Endothelial cell of umbilical vein (primary cell): ENCODE results near the gene SLC2A1. TPM values are rescaled to one million over a fixed set of nuclear protein-coding genes. Genes with fewer than 3 reads are reported as not detected.
A peak's percentile ranks its signal among the peaks of the same experiment; 100 is the strongest.

ENCODE experiments used
- BruUV-seq: library from RNA; stranded (reverse); fragments of 400-500 nt; replicated peaks from 2 replicates; lab custom pipeline; 2021; lab: Mats Ljungman, UMichigan
- CTCF ChIA-PET: fragments of 300-600, 350-600 bp; sonication (Branson Sonifier 250); formaldehyde crosslinking; loops from one replicate; lab custom pipeline; 2021; ENCODE audit warnings: antibody characterized with exemption, inconsistent platforms; lab: Charles Lee
- POLR2A ChIA-PET: fragments of 300-600, 350-600 bp; sonication (Branson Sonifier 250); formaldehyde crosslinking; loops from one replicate; lab custom pipeline; 2021; ENCODE audit warnings: antibody characterized with exemption, inconsistent platforms; lab: Charles Lee
- DNase-seq: peaks from one replicate; pipeline ENCODE4 v3.0.0-alpha.2; 2011; ENCODE audit warnings: low read depth, low spot score
- FAIRE-seq: peaks from 2 replicates; lab custom pipeline; 2011; peaks lifted over from hg19 to GRCh38; lab: Jason Lieb, UNC
- H2AFZ ChIP-seq: 2 replicates; pipeline ENCODE4 v1.6.0; 2012; ENCODE audit warnings: low read depth, low read length, control low read depth, inconsistent platforms
- H3K27ac ChIP-seq: 2 replicates; pipeline ENCODE4 v1.5.1; 2011; ENCODE audit warnings: low read depth, mild to moderate bottlenecking, control low read depth, low read length, moderate library complexity; ENCODE audit not compliant: insufficient read depth
- H3K27me3 ChIP-seq, 2 experiments: 2 replicates each; pipeline versions ENCODE4 v1.6.0 to v1.6.1; 2011; ENCODE audit warnings: low read length in 2 of 2, mixed read lengths in 1 of 2; ENCODE audit not compliant: control insufficient read depth in 2 of 2, insufficient read depth in 2 of 2
- H3K36me3 ChIP-seq, 2 experiments: 2 replicates in 1 of 2; 3 replicates in 1 of 2; pipeline ENCODE4 v1.5.1; 2011; ENCODE audit warnings: low read length in 2 of 2, mild to moderate bottlenecking in 1 of 2, moderate library complexity in 1 of 2; ENCODE audit not compliant: control insufficient read depth in 2 of 2, insufficient read depth in 2 of 2; ENCODE audit errors: extremely low read depth in 1 of 2
- H3K4me1 ChIP-seq: 3 replicates; pipeline ENCODE4 v1.5.1; 2011; ENCODE audit warnings: mild to moderate bottlenecking, low read length; ENCODE audit not compliant: control insufficient read depth, insufficient read depth; ENCODE audit errors: extremely low read depth
- H3K4me2 ChIP-seq: 2 replicates; pipeline ENCODE4 v1.6.1; 2011; ENCODE audit warnings: low read length, control low read depth, mixed read lengths; ENCODE audit not compliant: insufficient read depth
- H3K4me3 ChIP-seq, 3 experiments: fragments of 200-600 bp in 1 of 3; sonication (generic), shearing (Covaris generic) in 1 of 3; replicated peaks in 1 of 3; 2 replicates each; pipeline ENCODE4 v1.5.1; 2011 to 2016; ENCODE audit warnings: control low read depth in 3 of 3, low read length in 3 of 3, mild to moderate bottlenecking in 2 of 3, inconsistent platforms in 1 of 3, low read depth in 1 of 3, moderate library complexity in 1 of 3; ENCODE audit not compliant: insufficient read depth in 1 of 3
- H3K79me2 ChIP-seq: 2 replicates; pipeline ENCODE4 v1.6.0; 2012; ENCODE audit warnings: low read length, inconsistent platforms; ENCODE audit not compliant: control insufficient read depth, insufficient read depth
- H3K9ac ChIP-seq: replicated peaks from 2 replicates; pipeline ENCODE3; 2011; ENCODE audit warnings: low read length, control low read depth; ENCODE audit not compliant: insufficient read depth; ENCODE audit errors: extremely low read depth
- H3K9me1 ChIP-seq: replicated peaks from 3 replicates; pipeline ENCODE4 v1.6.0; 2011; ENCODE audit warnings: mild to moderate bottlenecking, low read length; ENCODE audit not compliant: control insufficient read depth, insufficient read depth; ENCODE audit errors: extremely low read depth
- H3K9me3 ChIP-seq: replicated peaks from 2 replicates; pipeline ENCODE4 v1.5.1; 2012; ENCODE audit warnings: low read length, inconsistent platforms; ENCODE audit not compliant: control insufficient read depth, insufficient read depth
- H4K20me1 ChIP-seq: replicated peaks from 2 replicates; pipeline ENCODE3; 2011; ENCODE audit warnings: mild to moderate bottlenecking, low read length; ENCODE audit not compliant: control insufficient read depth, insufficient read depth; ENCODE audit errors: extremely low read depth
- FOS ChIP-seq: IDR thresholded peaks from 2 replicates; pipeline ENCODE4 v1.6.1; 2011; ENCODE audit warnings: mild to moderate bottlenecking, low read length, moderate library complexity, borderline replicate concordance; ENCODE audit not compliant: insufficient read depth
- GATA2 ChIP-seq: IDR thresholded peaks from 2 replicates; pipeline ENCODE4 v1.7.0; 2011; ENCODE audit warnings: low read depth, mild to moderate bottlenecking, moderate library complexity, mixed read lengths, low read length; ENCODE audit not compliant: insufficient read length, insufficient read depth
- JUN ChIP-seq: IDR thresholded peaks from 2 replicates; pipeline ENCODE4 v1.6.1; 2011; ENCODE audit warnings: borderline replicate concordance, low read depth; ENCODE audit not compliant: insufficient read length, insufficient read depth
- MAX ChIP-seq: IDR thresholded peaks from 2 replicates; pipeline ENCODE4 v1.6.1; 2011; ENCODE audit not compliant: insufficient read depth, insufficient read length
- MYC ChIP-seq: IDR thresholded peaks from one replicate; pipeline ENCODE4 v1.6.1; 2011; ENCODE audit warnings: mild to moderate bottlenecking, low read depth, low read length
- POLR2A ChIP-seq: IDR thresholded peaks from 2 replicates; pipeline ENCODE4 v1.6.1; 2012; ENCODE audit warnings: low read depth, mild to moderate bottlenecking, control low read depth, low read length
- POLR2AphosphoS5 ChIP-seq: IDR thresholded peaks from 2 replicates; pipeline ENCODE4 v1.6.1; 2012; ENCODE audit warnings: low read depth, mild to moderate bottlenecking, control low read depth, low read length, moderate library complexity; ENCODE audit not compliant: insufficient read depth
- dilution Hi-C: fragments of 300-500 bp; cut with MboI; formaldehyde crosslinking; loops from one replicate; pipeline ENCODE4 v1.15.0; 2019; ENCODE audit warnings: low sequenced_read_pairs; ENCODE audit not compliant: extremely low pct_ligation_motif_present
- intact Hi-C: fragments of 100-400 bp; cut with micrococcal nuclease; formaldehyde crosslinking; loops from one replicate; pipeline ENCODE4 v1.10.0; 2022
- polyA plus RNA-seq, 4 experiments: library from polyadenylated mRNA; depleted of rRNA in 3 of 4; stranded (reverse) in 3 of 4; unstranded in 1 of 4; fragments of >200 nt; gene quantifications; 2 replicates each; pipeline versions ENCODE4 v1.2.1 to v1.2.3, GENCODE V29; 2011 to 2012; ENCODE audit warnings: missing spikeins in 1 of 4
- total RNA-seq: library from RNA; stranded (reverse); gene quantifications from 2 replicates; pipeline ENCODE4 v1.2.3, GENCODE V29; 2021
- TF ChIP-seq, protein P1 (sequence below), 2 donors: IDR thresholded peaks; 1 replicate in 1 of 2; 2 replicates in 1 of 2; pipeline ENCODE4 v1.5.1; 2011; ENCODE audit warnings: low read length in 2 of 2, mild to moderate bottlenecking in 2 of 2, moderate library complexity in 2 of 2, control low read depth in 1 of 2, inconsistent platforms in 1 of 2, low read depth in 1 of 2; ENCODE audit not compliant: insufficient read depth in 1 of 2; ENCODE audit errors: extremely low read depth in 1 of 2

The SLC2A1 gene
- total and polyA plus RNA-seq, 2 donors (not counting 3 experiments of a cell fraction or from before 2014, with no cell fraction given) = 42.2 to 46.5 TPM

DNA sequence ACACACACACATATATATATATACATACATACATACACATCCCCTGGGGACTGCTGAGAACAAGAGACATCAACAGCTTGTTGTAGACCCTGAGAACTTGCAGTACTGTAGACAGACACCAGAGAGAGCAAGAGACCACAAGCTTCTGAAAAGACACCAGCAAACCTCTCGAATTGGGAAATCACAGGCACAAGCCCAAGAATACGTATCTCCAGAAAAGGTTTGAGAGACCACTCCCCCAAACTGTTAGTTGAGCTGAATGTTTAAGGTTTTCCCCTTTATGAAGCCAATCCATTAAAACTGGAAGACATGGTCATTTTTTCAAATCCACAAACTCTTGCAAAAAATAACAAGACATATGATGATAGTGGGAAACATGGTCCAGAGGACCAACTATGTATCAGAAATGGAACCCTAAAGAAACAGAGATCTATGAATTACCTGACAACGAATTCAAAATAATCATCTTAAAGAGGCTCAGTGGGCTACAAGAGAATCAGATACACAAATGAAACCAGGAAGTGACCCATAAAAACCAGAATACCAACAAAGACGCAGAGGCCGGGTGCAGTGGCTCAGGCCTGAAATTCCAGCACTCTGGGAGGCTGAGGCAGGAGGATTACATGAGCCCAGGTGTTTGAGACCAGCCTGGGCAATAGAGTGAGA, 45.1 kb downstream of the SLC2A1 start:
- Histone ChIP-seq H3K9ac (no peak overlapping the region), H3K9me1 (no peaks in the 10 kb centered on the region), H3K9me3 (no peaks in the 10 kb centered on the region), H3K4me2 (no peak overlapping the region), H2AFZ (no peak overlapping the region), H3K27me3 (peaks cover 4% of the 10 kb centered on the region in 2 experiments), H3K4me3 (no peak overlapping the region), H4K20me1 (no peaks in the 10 kb centered on the region), H3K4me1 (no peaks in the 10 kb centered on the region), H3K27ac (no peak overlapping the region), H3K79me2 (no peaks in the 10 kb centered on the region), H3K36me3 (no peaks in the 10 kb centered on the region)
- FAIRE-seq (peak; percentile 24), DNase-seq (peak; percentile 85)
- no TSS peak for BruUV-seq
- TF ChIP-seq, protein P1, sequence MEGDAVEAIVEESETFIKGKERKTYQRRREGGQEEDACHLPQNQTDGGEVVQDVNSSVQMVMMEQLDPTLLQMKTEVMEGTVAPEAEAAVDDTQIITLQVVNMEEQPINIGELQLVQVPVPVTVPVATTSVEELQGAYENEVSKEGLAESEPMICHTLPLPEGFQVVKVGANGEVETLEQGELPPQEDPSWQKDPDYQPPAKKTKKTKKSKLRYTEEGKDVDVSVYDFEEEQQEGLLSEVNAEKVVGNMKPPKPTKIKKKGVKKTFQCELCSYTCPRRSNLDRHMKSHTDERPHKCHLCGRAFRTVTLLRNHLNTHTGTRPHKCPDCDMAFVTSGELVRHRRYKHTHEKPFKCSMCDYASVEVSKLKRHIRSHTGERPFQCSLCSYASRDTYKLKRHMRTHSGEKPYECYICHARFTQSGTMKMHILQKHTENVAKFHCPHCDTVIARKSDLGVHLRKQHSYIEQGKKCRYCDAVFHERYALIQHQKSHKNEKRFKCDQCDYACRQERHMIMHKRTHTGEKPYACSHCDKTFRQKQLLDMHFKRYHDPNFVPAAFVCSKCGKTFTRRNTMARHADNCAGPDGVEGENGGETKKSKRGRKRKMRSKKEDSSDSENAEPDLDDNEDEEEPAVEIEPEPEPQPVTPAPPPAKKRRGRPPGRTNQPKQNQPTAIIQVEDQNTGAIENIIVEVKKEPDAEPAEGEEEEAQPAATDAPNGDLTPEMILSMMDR (IDR thresholded peaks at IDR 0.05; ENCODE audit: extremely low read depth in 1 of 2, insufficient read depth in 1 of 2, low read depth in 1 of 2, low read length in 2 of 2) = peak; percentile 62 to 75
- TF ChIP-seq MAX = no peak
- ChIA-PET POLR2A (interaction anchor here (1.7 kb wide), 1 partner anchor 160 kb away, joined by 9 read pairs; no protein-coding TSS in a partner anchor), CTCF (interaction anchor here (0.6 to 16.3 kb wide), 65 partner anchors 9 to 1021 kb away, joined by 3 to 1298 read pairs (median 4); partner anchors contain the start of genes CFAP57, EBNA1BP2 and ZNF691)
- intact Hi-C loops = loop anchor here (1.0 to 5.0 kb wide), 4 partner anchors 10 to 336 kb away; no protein-coding TSS in a partner anchor
- dilution Hi-C loops = loop anchor here (25.0 kb wide), 1 partner anchor 149 kb away; no protein-coding TSS in a partner anchor

DNA sequence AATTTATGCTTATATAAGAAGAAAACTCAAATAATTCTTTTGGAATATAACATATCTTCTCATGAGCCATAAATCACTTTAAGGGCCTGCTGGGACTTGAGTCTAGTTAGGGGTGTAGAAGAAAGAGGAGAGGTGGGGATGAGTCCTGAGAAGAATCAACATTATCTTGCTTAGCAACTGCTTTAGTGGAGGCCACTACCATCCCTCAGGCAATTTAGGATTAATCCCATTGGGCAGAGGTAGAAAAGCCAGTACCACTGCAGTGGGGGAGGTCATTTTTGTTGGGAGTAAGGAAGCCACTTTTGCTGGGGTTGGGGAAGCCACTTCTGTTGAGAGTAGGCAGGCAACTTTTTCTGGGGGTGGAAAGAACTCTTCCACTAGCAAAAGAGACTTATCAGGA, 47.7 kb downstream of the SLC2A1 start:
- Histone ChIP-seq H3K79me2 (no peaks in the 10 kb centered on the region), H3K27me3 (peaks cover 4% of the 10 kb centered on the region in 2 experiments), H3K4me3 (no peak overlapping the region), H3K9ac (no peak overlapping the region), H4K20me1 (no peaks in the 10 kb centered on the region), H3K36me3 (no peaks in the 10 kb centered on the region), H3K4me2 (no peak overlapping the region), H3K9me1 (no peaks in the 10 kb centered on the region), H2AFZ (no peak overlapping the region), H3K9me3 (no peaks in the 10 kb centered on the region), H3K4me1 (no peaks in the 10 kb centered on the region), H3K27ac (no peak overlapping the region)
- ChIA-PET POLR2A (no interaction called here), CTCF (interaction anchor here (5.1 to 16.3 kb wide), 2 partner anchors 13 to 162 kb away, joined by 91 to 1298 read pairs; no protein-coding TSS in a partner anchor)
- DNase-seq (no peak), FAIRE-seq (no peak)
- no peak for TF ChIP-seq FOS
- TF ChIP-seq JUN = no peak
- no peak for TF ChIP-seq MAX
- TF ChIP-seq POLR2A = no peak
- TF ChIP-seq POLR2AphosphoS5 = no peak
- no peak for TF ChIP-seq GATA2
- no peak for TF ChIP-seq MYC
- intact Hi-C loops (loop anchor here (5.0 kb wide), 1 partner anchor 334 kb away; no protein-coding TSS in a partner anchor), dilution Hi-C loops (loop anchor here (25.0 kb wide), 1 partner anchor 151 kb away; no protein-coding TSS in a partner anchor)
- no TSS peak for BruUV-seq
